ENCODE measurements around the gene PTMA.
"Not testable (repeated sequence)": the region's sequence is repeated elsewhere in the genome, so short reads cannot be mapped to it uniquely, and the experiment has no call there.

The PTMA gene

DNA sequence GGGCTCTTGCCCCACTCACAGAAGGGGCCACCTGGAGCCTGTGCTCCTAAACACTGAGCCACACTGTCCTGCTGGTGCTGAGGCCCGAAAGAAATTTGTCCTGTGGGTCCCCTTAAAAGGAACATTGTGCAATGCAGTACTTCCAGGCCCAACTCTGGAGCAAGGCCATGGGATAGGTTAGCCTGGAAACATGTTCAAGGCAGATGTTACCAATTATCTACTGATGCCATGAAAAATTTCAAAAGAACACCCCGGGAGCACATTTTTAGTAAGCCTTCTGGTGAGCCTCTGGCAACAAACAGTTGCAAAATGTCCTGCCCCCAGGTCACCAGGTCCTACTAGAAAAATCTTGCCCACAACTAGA lies 12.3 kb upstream of the PTMA start:
- no peak for DNase-seq (ENCODE audit: low read depth)

DNA sequence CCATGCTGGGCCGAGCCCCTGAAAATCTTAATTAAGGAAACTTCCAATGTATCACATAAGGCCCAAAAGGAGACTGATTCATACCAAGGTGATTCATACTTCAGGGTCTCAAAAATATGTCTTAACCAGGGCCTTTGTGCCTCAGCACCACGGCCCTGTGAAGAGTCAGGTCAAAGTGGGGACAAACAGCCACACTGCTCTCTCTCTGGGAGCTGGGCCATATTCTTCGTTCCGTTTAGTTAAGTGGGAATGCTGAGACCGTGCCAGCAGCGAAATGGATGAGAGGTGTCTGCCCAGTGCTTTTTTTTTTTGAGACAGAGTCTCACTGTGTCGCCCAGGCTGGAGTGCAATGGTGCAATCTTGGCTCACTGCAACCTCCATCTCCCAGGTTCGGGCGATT lies 9.3 kb upstream of the PTMA start:
- DNase-seq (ENCODE audit: low read depth), result no peak

GRCh38 chr2:231701456-231702373 lies 6.6 kb upstream of the PTMA start:
- DNase-seq (ENCODE audit: low read depth), result no peak

DNA sequence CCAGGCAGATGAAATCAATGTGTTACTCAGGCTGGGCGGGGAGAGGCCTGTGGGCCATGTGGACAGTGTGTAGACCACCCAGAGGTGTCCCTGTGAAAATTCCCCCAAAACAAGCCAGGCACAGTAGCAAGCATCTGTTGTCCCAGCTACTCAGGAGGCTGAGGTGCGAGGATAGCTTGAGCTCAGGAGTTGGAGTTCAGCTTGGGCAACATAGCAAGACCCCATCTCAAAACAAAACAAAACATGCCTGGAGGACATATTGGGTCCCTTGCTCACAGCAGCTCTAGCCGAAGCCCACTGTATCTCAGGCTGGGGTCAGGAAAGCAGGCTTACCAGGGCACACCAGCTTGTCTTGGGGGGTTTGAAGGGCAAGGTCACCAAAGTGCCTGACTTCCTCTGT lies 4.3 kb upstream of the PTMA start:
- no peak for DNase-seq (ENCODE audit: low read depth)

DNA sequence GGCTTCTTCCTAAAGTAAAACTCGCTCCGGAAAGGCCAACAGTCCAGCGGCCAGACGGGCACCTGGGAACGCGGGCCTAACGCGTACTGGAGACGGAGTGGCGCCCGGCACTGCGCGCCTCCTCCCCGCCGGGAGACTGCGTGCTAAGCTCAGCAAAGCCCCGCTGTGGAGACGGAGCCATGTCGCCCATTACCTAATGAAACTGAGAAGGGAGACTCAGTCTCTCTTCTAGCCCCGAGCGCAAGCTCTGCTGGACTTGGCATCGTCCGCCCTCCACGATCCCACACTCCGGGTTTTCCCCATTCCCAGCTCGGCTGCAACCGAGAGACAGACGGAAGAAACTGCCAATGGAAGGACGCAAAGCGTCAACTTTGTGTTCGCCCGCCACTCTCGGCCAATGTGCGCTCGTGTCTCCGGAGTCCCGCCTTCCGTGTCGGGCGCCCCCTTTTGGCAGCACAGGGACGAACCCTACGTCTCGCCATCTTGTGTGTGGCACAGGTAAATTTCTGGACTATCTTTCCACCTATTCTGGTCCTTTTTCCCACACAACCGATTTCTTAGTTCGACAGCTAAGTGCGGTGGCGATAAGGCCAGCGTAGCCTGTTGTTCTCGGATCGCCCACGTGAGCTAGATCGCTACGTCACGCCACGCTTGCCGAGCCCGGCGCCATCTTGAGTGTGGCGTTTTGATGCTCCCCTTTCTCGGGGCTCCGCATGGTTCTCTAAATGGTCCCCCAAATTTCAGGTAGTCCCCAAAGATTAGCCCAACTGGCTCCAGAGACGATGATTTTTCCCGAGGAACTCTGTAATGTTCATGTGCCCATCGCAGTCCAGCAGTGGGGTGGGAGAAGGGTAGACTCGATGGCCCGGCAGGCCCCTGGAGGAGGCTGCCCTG lies 1.3 kb upstream of the PTMA start:
- DNase-seq (ENCODE audit: low read depth), result peak; percentile 96

DNA sequence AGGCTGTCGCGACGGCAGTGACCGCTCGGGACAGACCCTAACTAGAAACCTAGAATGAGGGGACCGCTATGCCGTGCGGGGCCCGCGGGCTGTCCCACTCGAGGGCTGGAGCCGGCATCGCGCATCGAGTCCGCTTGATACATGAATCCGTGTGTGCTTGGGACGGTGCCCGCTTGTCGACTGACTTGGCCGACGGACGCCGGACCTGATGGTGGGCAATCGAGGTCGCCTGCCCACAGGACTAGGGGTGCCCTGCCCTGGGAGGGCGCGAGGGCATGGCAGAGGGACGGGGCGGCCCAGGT lies 749 bp upstream of the PTMA start:
- no peak for DNase-seq (ENCODE audit: low read depth)

GRCh38 chr2:231708773-231709635 lies 679 bp downstream of the PTMA start:
- DNase-seq (ENCODE audit: low read depth), result peak; percentile 18

DNA sequence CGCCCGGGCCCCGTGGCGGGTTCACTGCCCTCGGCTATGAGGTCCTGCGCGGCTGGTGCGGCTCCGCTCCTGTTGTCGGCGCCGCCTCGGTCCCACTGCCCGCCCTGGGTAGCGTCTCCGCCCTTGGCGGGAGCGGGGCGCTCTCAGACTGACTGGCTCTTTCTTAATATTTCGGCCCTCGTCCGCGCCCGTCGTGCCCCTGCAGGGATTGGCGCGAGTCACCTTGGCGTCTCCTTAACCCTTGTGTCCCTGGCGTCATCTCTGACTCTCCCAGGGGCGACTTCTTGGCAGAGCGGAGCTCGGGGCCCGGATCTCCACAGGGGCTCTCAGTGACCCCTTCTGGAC lies 1.3 kb downstream of the PTMA start:
- no peak for DNase-seq (ENCODE audit: low read depth)

GRCh38 chr2:231709981-231710798 lies 1.9 kb downstream of the PTMA start:
- peak; percentile 73 for DNase-seq (ENCODE audit: low read depth)

- no peak for DNase-seq (ENCODE audit: low read depth)
Observed at GRCh38 chr2:231710799-231711676, 2.7 kb downstream of the PTMA start.

DNA sequence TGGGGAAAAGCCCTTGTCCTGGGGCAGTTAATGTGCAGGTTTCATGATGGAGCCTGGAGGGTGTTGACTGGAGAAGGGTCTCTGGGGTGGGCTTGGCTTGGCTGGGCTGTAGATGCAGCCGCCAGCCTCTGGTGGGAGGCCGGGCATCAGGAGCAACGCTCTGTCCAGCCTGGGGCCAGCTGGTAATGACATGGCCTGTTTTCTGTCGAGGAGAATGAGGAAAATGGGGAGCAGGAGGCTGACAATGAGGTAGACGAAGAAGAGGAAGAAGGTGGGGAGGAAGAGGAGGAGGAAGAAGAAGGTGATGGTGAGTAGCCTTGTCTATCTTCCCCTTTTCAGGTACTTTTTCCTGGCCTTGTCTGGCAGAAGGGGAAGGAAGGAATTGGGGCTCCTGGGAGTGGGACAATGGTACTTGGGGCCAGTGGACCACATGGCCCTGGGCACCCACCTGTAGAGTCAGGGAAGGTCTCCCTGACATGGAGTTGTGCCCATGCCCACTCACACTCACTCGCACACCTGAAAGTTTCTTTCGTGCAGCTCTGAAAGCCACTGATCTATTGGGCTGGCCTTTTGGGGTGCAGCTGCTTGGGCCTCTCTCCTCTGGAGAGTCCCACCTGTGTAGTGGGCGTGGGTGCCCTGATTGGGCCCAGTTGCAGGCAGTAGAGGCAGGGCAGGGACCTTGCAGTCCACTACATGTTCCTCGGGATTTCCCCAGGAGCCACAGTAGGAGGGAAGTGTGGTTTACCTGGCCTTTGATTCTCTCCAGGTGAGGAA lies 3.5 kb downstream of the PTMA start:
- no peak for DNase-seq (ENCODE audit: low read depth)

GRCh38 chr2:231712451-231713021 lies 4.2 kb downstream of the PTMA start:
- not testable (repeated sequence) for DNase-seq (ENCODE audit: low read depth)

GRCh38 chr2:231713406-231713729 lies 5.0 kb downstream of the PTMA start:
- not testable (repeated sequence) for DNase-seq (ENCODE audit: low read depth)

- DNase-seq (ENCODE audit: low read depth), result peak; percentile 85
Observed at GRCh38 chr2:231713730-231714638, 5.7 kb downstream of the PTMA start.

- DNase-seq (ENCODE audit: low read depth), result peak; percentile 75
Observed at GRCh38 chr2:231714639-231715498, 6.5 kb downstream of the PTMA start.

DNA sequence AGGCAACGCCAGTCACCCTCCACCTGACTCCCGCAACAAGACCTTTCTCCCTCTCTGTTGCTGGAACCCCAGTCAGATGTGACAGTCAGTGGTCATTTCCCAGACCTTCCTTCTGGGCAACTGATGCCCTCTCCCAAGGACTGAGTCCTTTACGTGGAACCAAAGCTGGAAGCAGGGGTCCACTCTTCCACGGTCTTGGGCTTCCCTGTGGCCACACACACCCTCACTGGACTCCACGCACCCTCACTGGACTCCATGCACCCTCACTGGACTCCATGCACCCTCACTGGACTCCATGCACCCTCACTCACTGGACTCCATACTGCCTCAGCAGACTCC lies 7.1 kb downstream of the PTMA start:
- no peak for DNase-seq (ENCODE audit: low read depth)

GRCh38 chr2:231715988-231716616 lies 7.8 kb downstream of the PTMA start:
- DNase-seq (ENCODE audit: low read depth), result no peak

All from stimulated activated CD8-positive, alpha-beta memory T cell treated with anti-CD3 and anti-CD28 coated beads, Interleukin-12 subunit alpha, Interleukin-12 subunit beta, amount 100 ng/mL, for 1 hour (primary cell).